Smooth muscle cell (in vitro differentiated cells): ENCODE data around the gene BARD1. TPM values are rescaled to one million over a fixed set of nuclear protein-coding genes. Genes with fewer than 3 reads are reported as not detected.

ENCODE experiments used
- DNase-seq: peaks from one replicate; lab custom pipeline; 2025; ENCODE audit not compliant: unreplicated experiment; lab: John Stamatoyannopoulos, UW
- H2AFZ ChIP-seq: fragments of 200-600 bp; sonication (generic); 2 replicates; pipeline ENCODE4 v1.6.0; 2016; ENCODE audit warnings: antibody characterized with exemption, low read depth, mild to moderate bottlenecking
- H3F3A ChIP-seq: fragments of 200-600 bp; sonication (generic); 2 replicates; pipeline ENCODE4 v1.6.0; 2017; ENCODE audit warnings: antibody characterized with exemption, low read depth
- H3K27ac ChIP-seq: fragments of 200-600 bp; sonication (generic); 2 replicates; pipeline ENCODE4 v1.5.1; 2016; ENCODE audit warnings: low read depth, mild to moderate bottlenecking
- H3K27me3 ChIP-seq: fragments of 200-600 bp; sonication (generic); 2 replicates; pipeline ENCODE4 v1.6.1; 2016; ENCODE audit warnings: low read depth, mild to moderate bottlenecking
- H3K36me3 ChIP-seq: fragments of 200-600 bp; sonication (generic); 2 replicates; pipeline ENCODE4 v1.5.1; 2016; ENCODE audit warnings: low read depth
- H3K4me1 ChIP-seq: fragments of 200-600 bp; sonication (generic); 2 replicates; pipeline ENCODE4 v1.5.1; 2016; ENCODE audit warnings: low read depth
- H3K4me2 ChIP-seq: fragments of 200-600 bp; sonication (generic); 2 replicates; pipeline ENCODE4 v1.6.0; 2016; ENCODE audit warnings: mild to moderate bottlenecking
- H3K4me3 ChIP-seq: fragments of 200-600 bp; sonication (generic); 2 replicates; pipeline ENCODE4 v1.5.1; 2016; ENCODE audit warnings: mild to moderate bottlenecking
- H3K79me2 ChIP-seq: fragments of 200-600 bp; sonication (generic); 2 replicates; pipeline ENCODE4 v1.6.0; 2016; ENCODE audit warnings: low read depth, mild to moderate bottlenecking
- H3K9ac ChIP-seq: fragments of 200-600 bp; sonication (generic); 2 replicates; pipeline ENCODE4 v1.6.0; 2016; ENCODE audit warnings: low read depth
- H3K9me3 ChIP-seq: fragments of 200-600 bp; sonication (generic); replicated peaks from 2 replicates; pipeline ENCODE4 v1.5.1; 2016; ENCODE audit warnings: low read depth
- H4K20me1 ChIP-seq: fragments of 200-600 bp; sonication (generic); 2 replicates; pipeline ENCODE4 v1.6.0; 2016; ENCODE audit warnings: low read depth
- WGBS: methylation state at CpG from one replicate; pipeline ENCODE4 v1.1.7; 2016; ENCODE audit warnings: low lambda C conversion rate; 5-methylcytosine and 5-hydroxymethylcytosine counted together
- polyA plus RNA-seq: library from polyadenylated mRNA; unstranded; fragments of >200 nt; fragmentation: Nextera tagmentation; extraction: Ambion mirVana; gene quantifications from 2 replicates; pipeline ENCODE4 v1.2.1, GENCODE V29; 2016
- total RNA-seq: library from RNA; depleted of rRNA; stranded (reverse); fragments of >200 nt; gene quantifications from 2 replicates; pipeline ENCODE4 v1.2.3, GENCODE V29; 2014
- TF ChIP-seq, protein P1 (sequence below): fragments of 200-600 bp; sonication (generic); IDR thresholded peaks from 2 replicates; pipeline ENCODE4 v1.5.1; 2017; ENCODE audit warnings: borderline replicate concordance, mild to moderate bottlenecking, antibody characterized with exemption; ENCODE audit not compliant: insufficient read depth, poor library complexity, severe bottlenecking

The BARD1 gene
- total and polyA plus RNA-seq, 2 experiments from 2014 or later = 6.0 to 9.9 TPM

DNA sequence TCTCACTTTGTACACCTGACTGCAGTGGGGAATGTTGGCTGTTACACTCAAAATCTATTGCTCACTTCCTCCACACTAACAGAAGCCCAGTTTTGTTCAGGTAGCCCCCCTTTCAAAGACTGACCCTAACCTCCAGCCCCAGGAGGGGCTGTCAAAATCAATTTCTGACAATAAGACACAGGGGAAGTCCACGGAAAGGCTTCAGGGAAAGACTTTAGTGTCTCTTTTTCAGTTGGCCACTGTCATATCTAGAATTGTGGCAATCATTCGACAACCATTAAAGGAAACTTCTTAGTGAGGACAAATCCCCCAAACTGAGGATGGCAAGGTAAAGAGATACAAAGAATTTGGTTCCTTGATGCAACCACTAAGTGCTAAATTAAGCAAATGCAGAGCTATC is 59.0 kb downstream of the BARD1 start:
- WGBS = 100% methylated on average over 2 of the region's 2 CpGs

DNA sequence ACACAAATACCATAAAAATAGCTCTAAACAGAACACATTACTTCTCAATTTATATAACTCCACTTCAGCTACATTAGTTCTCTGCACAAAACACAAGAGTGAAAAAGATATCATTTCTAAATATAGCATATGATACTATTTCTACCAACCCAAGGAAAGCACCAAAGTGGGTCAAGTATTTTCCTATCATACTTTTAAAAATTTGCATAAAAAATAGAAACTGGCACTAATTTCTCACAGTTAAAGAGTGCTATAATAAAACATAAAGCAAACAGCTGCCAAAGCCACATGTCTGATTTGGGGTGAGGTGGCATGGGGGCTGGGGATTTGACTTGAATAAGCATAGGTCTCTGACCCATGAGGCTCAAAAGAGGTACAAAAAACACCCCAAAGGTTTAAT is 61.5 kb downstream of the BARD1 start:
- H2AFZ ChIP-seq = no peak overlapping the region
- no peak overlapping the region for H3K4me3 ChIP-seq
- H4K20me1 ChIP-seq = no peaks in the 10 kb centered on the region
- TF ChIP-seq, protein P1, sequence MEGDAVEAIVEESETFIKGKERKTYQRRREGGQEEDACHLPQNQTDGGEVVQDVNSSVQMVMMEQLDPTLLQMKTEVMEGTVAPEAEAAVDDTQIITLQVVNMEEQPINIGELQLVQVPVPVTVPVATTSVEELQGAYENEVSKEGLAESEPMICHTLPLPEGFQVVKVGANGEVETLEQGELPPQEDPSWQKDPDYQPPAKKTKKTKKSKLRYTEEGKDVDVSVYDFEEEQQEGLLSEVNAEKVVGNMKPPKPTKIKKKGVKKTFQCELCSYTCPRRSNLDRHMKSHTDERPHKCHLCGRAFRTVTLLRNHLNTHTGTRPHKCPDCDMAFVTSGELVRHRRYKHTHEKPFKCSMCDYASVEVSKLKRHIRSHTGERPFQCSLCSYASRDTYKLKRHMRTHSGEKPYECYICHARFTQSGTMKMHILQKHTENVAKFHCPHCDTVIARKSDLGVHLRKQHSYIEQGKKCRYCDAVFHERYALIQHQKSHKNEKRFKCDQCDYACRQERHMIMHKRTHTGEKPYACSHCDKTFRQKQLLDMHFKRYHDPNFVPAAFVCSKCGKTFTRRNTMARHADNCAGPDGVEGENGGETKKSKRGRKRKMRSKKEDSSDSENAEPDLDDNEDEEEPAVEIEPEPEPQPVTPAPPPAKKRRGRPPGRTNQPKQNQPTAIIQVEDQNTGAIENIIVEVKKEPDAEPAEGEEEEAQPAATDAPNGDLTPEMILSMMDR = no peak
- no peaks in the 10 kb centered on the region for H3K9me3 ChIP-seq
- no peak for DNase-seq
- H3K36me3 ChIP-seq = no peaks in the 10 kb centered on the region
- no peak overlapping the region for H3K27ac ChIP-seq
- H3K4me1 ChIP-seq = no peaks in the 10 kb centered on the region
- no peaks in the 10 kb centered on the region for H3K27me3 ChIP-seq
- no peak overlapping the region for H3K9ac ChIP-seq
- no peak overlapping the region for H3K4me2 ChIP-seq
- no peaks in the 10 kb centered on the region for H3F3A ChIP-seq
- no peaks in the 10 kb centered on the region for H3K79me2 ChIP-seq

More for the DNA sequence above, 59.0 kb downstream of the BARD1 start:
- Histone ChIP-seq H3K4me1 (no peaks in the 10 kb centered on the region), H3K9ac (no peak overlapping the region), H3K9me3 (no peaks in the 10 kb centered on the region), H3K27me3 (no peaks in the 10 kb centered on the region), H3K4me2 (no peak overlapping the region), H3F3A (no peaks in the 10 kb centered on the region), H3K36me3 (no peaks in the 10 kb centered on the region), H3K27ac (no peak overlapping the region), H3K4me3 (no peak overlapping the region), H2AFZ (no peak overlapping the region), H3K79me2 (no peaks in the 10 kb centered on the region), H4K20me1 (no peaks in the 10 kb centered on the region)
- TF ChIP-seq, protein P1 = no peak
- DNase-seq = no peak

DNA sequence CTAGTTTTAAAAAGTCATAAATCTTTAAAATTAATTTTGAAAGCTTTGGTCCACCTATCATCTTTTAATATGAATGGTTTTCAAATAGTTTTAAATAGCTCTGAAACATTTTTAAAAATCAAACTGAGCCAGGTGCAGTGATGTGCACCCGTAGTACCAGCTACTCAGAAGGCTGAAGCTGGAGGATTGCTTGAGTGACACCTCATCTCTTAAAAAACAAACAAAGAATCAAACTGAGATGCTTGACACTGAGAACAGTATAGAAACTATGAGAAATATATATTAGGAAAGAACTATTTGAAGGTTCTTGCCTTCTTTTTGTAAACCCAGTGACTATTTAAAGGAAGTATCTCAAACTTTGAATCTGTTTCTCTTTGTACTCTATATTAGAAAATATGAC is 67.4 kb downstream of the BARD1 start:
- no peaks in the 10 kb centered on the region for H3K4me1 ChIP-seq

DNA sequence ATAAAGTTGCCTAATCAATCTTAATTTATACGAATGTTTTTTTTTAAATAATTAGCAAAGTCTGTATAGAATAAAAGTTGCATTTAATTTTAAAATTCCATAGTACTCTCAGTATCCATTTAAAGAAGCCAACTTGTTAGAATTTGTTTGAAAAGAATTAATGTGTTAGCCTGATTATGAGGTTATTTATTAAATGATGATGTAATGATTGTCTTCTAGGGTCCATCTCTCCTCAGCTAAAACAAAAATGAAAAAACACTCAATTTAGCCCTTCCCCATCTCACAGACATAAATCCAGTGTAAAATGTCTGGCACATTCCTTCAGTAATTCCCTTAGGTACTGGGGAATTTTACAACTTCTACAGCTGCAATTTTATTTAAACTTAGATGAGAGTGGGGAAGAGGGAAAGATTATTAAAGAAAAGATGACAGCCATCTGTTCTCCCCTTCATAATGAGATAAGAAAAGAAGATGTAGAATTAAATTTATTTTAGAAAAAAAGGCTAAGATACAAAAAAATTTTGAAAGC is 68.6 kb downstream of the BARD1 start:
- Histone ChIP-seq H3K9ac (no peak overlapping the region), H3K79me2 (no peaks in the 10 kb centered on the region), H3K9me3 (no peaks in the 10 kb centered on the region), H3K27ac (no peak overlapping the region), H3K4me2 (no peak overlapping the region), H3K36me3 (no peaks in the 10 kb centered on the region), H3K27me3 (no peaks in the 10 kb centered on the region), H3F3A (no peaks in the 10 kb centered on the region), H3K4me1 (no peaks in the 10 kb centered on the region), H3K4me3 (no peak overlapping the region), H4K20me1 (no peaks in the 10 kb centered on the region), H2AFZ (no peak overlapping the region)
- DNase-seq = no peak
- WGBS = 93% methylated on average over 1 of the region's 1 CpG
- TF ChIP-seq, protein P1 = no peak

More for the DNA sequence above, 67.4 kb downstream of the BARD1 start:
- Histone ChIP-seq H3K36me3 (no peaks in the 10 kb centered on the region), H2AFZ (no peak overlapping the region), H3K9me3 (no peaks in the 10 kb centered on the region), H3K4me2 (no peak overlapping the region), H3K4me3 (no peak overlapping the region), H4K20me1 (no peaks in the 10 kb centered on the region), H3F3A (no peaks in the 10 kb centered on the region), H3K9ac (no peak overlapping the region), H3K79me2 (no peaks in the 10 kb centered on the region), H3K27ac (no peak overlapping the region), H3K27me3 (no peaks in the 10 kb centered on the region)
- DNase-seq = no peak
- WGBS = 100% methylated on average over 1 of the region's 1 CpG
- TF ChIP-seq, protein P1 = no peak
